ENCODE measurements around the gene CXCL13. TPM values are rescaled to one million over a fixed set of nuclear protein-coding genes. Genes with fewer than 3 reads are reported as not detected.

Gene CXCL13
- total and polyA plus RNA-seq, 4 donors: 1.2 to 4.0 (median 2.8) TPM; not detected in 1

GRCh38 chr4:77595364-77595973 is 10.2 kb upstream of the CXCL13 start:
- H3K27ac ChIP-seq (ENCODE audit: low read depth in 1 of 2, low read length in 2 of 2): no peak overlapping the region
- WGBS: 87% methylated on average over 4 of the region's 4 CpGs
- TF ChIP-seq CTCF (IDR thresholded peaks at IDR 0.05; ENCODE audit: low read depth, low read length, missing input control): no peak
- TF ChIP-seq SP1 (IDR thresholded peaks at IDR 0.05): no peak
- DNase-seq (ENCODE audit: low spot score): no peak
- H3K9me3 ChIP-seq (ENCODE audit: control insufficient read depth in 4 of 4, low read length in 3 of 4): no peaks in the 10 kb centered on the region
- H3K9ac ChIP-seq (ENCODE audit: low read depth in 1 of 2, low read length in 2 of 2): no peak overlapping the region
- no peaks in the 10 kb centered on the region for H3K27me3 ChIP-seq (ENCODE audit: control insufficient read depth in 4 of 4, insufficient read depth in 4 of 4, low read length in 3 of 4)
- H3K4me3 ChIP-seq (ENCODE audit: low read depth in 1 of 3, low read length in 3 of 3): no peak overlapping the region
- peaks cover 0 to 15% (median 14%) of the 10 kb centered on the region in 4 donors for H3K4me1 ChIP-seq (ENCODE audit: control insufficient read depth in 4 of 4, insufficient read depth in 4 of 4, low read length in 3 of 4)
- H3K36me3 ChIP-seq (ENCODE audit: control insufficient read depth in 4 of 4, insufficient read depth in 3 of 4, low read depth in 1 of 4, low read length in 3 of 4): no peaks in the 10 kb centered on the region

- Histone ChIP-seq H3K27me3 (ENCODE audit: control insufficient read depth in 4 of 4, insufficient read depth in 4 of 4, low read length in 3 of 4) (no peaks in the 10 kb centered on the region), H3K36me3 (ENCODE audit: control insufficient read depth in 4 of 4, insufficient read depth in 3 of 4, low read depth in 1 of 4, low read length in 3 of 4) (no peaks in the 10 kb centered on the region), H3K9me3 (ENCODE audit: control insufficient read depth in 4 of 4, low read length in 3 of 4) (no peaks in the 10 kb centered on the region), H3K4me1 (ENCODE audit: control insufficient read depth in 4 of 4, insufficient read depth in 4 of 4, low read length in 3 of 4) (peaks cover 0 to 16% (median 12%) of the 10 kb centered on the region in 4 donors), H3K27ac (ENCODE audit: low read depth in 1 of 2, low read length in 2 of 2) (no peak overlapping the region), H3K9ac (ENCODE audit: low read depth in 1 of 2, low read length in 2 of 2) (no peak overlapping the region), H3K4me3 (ENCODE audit: low read depth in 1 of 3, low read length in 3 of 3) (no peak overlapping the region)
- no peak for TF ChIP-seq JUND (IDR thresholded peaks at IDR 0.05)
- TF ChIP-seq CTCF (IDR thresholded peaks at IDR 0.05; ENCODE audit: low read depth, low read length, missing input control): peak; percentile 44
- peak; percentile 54 to 82 for TF ChIP-seq RAD21 (IDR thresholded peaks at IDR 0.05)
- 50% methylated on average over 2 of the region's 2 CpGs for WGBS
- DNase-seq (ENCODE audit: low spot score): no peak
Measured at GRCh38 chr4:77599378-77599777, 6.2 kb upstream of the CXCL13 start.

- Histone ChIP-seq H3K9me3 (ENCODE audit: control insufficient read depth in 4 of 4, low read length in 3 of 4) (no peaks in the 10 kb centered on the region), H3K4me3 (ENCODE audit: low read depth in 1 of 3, low read length in 3 of 3) (peak overlapping the region in 1 of 3 donors; percentile 2), H3K9ac (ENCODE audit: low read depth in 1 of 2, low read length in 2 of 2) (peak overlapping the region in 1 of 2 donors; percentile 2), H3K36me3 (ENCODE audit: control insufficient read depth in 4 of 4, insufficient read depth in 3 of 4, low read depth in 1 of 4, low read length in 3 of 4) (no peaks in the 10 kb centered on the region), H3K4me1 (ENCODE audit: control insufficient read depth in 4 of 4, insufficient read depth in 4 of 4, low read length in 3 of 4) (peaks cover 0 to 21% (median 14%) of the 10 kb centered on the region in 4 donors), H3K27ac (ENCODE audit: low read depth in 1 of 2, low read length in 2 of 2) (no peak overlapping the region), H3K27me3 (ENCODE audit: control insufficient read depth in 4 of 4, insufficient read depth in 4 of 4, low read length in 3 of 4) (no peaks in the 10 kb centered on the region)
- no peak for DNase-seq (ENCODE audit: low spot score)
- WGBS: 22% methylated on average over 6 of the region's 6 CpGs
- TF ChIP-seq RXRA (IDR thresholded peaks at IDR 0.05) (peak; percentile 12 to 16), RAD21 (IDR thresholded peaks at IDR 0.05) (peak; percentile 86 to 90), GABPA (IDR thresholded peaks at IDR 0.05 in 1 of 2, conservative IDR thresholded peaks at IDR 0.05 in 1 of 2) (no peak), REST (IDR thresholded peaks at IDR 0.05) (no peak), TAF1 (conservative IDR thresholded peaks at IDR 0.05) (no peak), MAX (IDR thresholded peaks at IDR 0.05) (no peak), JUND (IDR thresholded peaks at IDR 0.05) (no peak), HNF4A (conservative IDR thresholded peaks at IDR 0.05) (peak in 1 of 2 donors; percentile 3), ZBTB33 (IDR thresholded peaks at IDR 0.05) (no peak)
Measured at GRCh38 chr4:77600521-77601451, 4.8 kb upstream of the CXCL13 start.
